H1 (cell line): ENCODE results near the gene ATG5. TPM values are rescaled to one million over a fixed set of nuclear protein-coding genes. Genes with fewer than 3 reads are reported as not detected.

Experiments used
- CTCF ChIA-PET: fragments of 300-600 bp; sonication (Branson Sonifier 250); formaldehyde crosslinking; loops from one replicate; lab custom pipeline; 2021; ENCODE audit not compliant: partially characterized antibody; lab: Charles Lee
- POLR2A ChIA-PET: fragments of 300-600 bp; sonication (Branson Sonifier 250); formaldehyde crosslinking; loops from one replicate; lab custom pipeline; 2021; ENCODE audit warnings: inconsistent platforms; ENCODE audit not compliant: partially characterized antibody; lab: Charles Lee
- DNase-seq, 2 experiments: peaks; one replicate each; pipeline versions ENCODE4 v3.0.0 to v3.0.0-alpha.2; 2010 to 2022; ENCODE audit warnings: low spot score in 2 of 2, low read depth in 1 of 2, mixed read lengths in 1 of 2
- FAIRE-seq: peaks from 2 replicates; lab custom pipeline; 2011; peaks lifted over from hg19 to GRCh38; lab: Jason Lieb, UNC
- H2AFZ ChIP-seq: 2 replicates; pipeline ENCODE4 v1.8.1; 2012; ENCODE audit warnings: low read length, inconsistent platforms
- H2AK5ac ChIP-seq: 2 replicates; pipeline ENCODE4 v1.6.1; 2013; ENCODE audit warnings: low read depth, low read length
- H2BK120ac ChIP-seq: replicated peaks from 2 replicates; pipeline ENCODE3; 2013; ENCODE audit warnings: low read depth, low read length, inconsistent platforms
- H2BK12ac ChIP-seq: 2 replicates; pipeline ENCODE4 v1.6.1; 2013; ENCODE audit warnings: low read depth, low read length
- H2BK15ac ChIP-seq: 2 replicates; pipeline ENCODE4 v1.6.1; 2013; ENCODE audit warnings: low read length
- H2BK20ac ChIP-seq: 2 replicates; pipeline ENCODE4 v1.6.1; 2013; ENCODE audit warnings: low read length
- H2BK5ac ChIP-seq: 2 replicates; pipeline ENCODE4 v1.6.1; 2013; ENCODE audit warnings: low read depth, low read length
- H3K14ac ChIP-seq: 2 replicates; pipeline ENCODE4 v1.6.1; 2013; ENCODE audit warnings: inconsistent platforms; ENCODE audit not compliant: insufficient read length
- H3K18ac ChIP-seq: 2 replicates; pipeline ENCODE4 v1.6.1; 2013; ENCODE audit warnings: low read length; ENCODE audit errors: extremely low read depth
- H3K23ac ChIP-seq: 2 replicates; pipeline ENCODE4 v1.6.1; 2013; ENCODE audit warnings: inconsistent platforms; ENCODE audit not compliant: insufficient read length
- H3K23me2 ChIP-seq: 2 replicates; pipeline ENCODE4 v1.6.1; 2013; ENCODE audit warnings: low read depth, low read length
- H3K27ac ChIP-seq: 2 replicates; pipeline ENCODE4 v1.6.1; 2011; ENCODE audit warnings: low read depth, low read length, inconsistent platforms
- H3K27me3 ChIP-seq, 4 experiments: replicated peaks in 1 of 4; 1 replicate in 1 of 4; 2 replicates in 3 of 4; pipeline versions ENCODE4 v1.6.1 to v1.8.1; 2011 to 2013; ENCODE audit warnings: low read length in 3 of 4, mild to moderate bottlenecking in 3 of 4, inconsistent platforms in 2 of 4, mixed read lengths in 2 of 4, moderate library complexity in 1 of 4; ENCODE audit not compliant: control insufficient read depth in 3 of 4, insufficient read depth in 3 of 4; ENCODE audit errors: extremely low read depth in 1 of 4
- H3K36me3 ChIP-seq, 4 experiments: 2 replicates each; pipeline versions ENCODE4 v1.6.1 to v1.8.1; 2011 to 2013; ENCODE audit warnings: mild to moderate bottlenecking in 4 of 4, low read length in 3 of 4, moderate library complexity in 2 of 4, control low read depth in 1 of 4, inconsistent platforms in 1 of 4; ENCODE audit not compliant: insufficient read depth in 4 of 4, control insufficient read depth in 2 of 4
- H3K4ac ChIP-seq: replicated peaks from 2 replicates; pipeline ENCODE3; 2013; ENCODE audit warnings: low read length, low read depth, mixed read lengths, inconsistent platforms; ENCODE audit not compliant: insufficient read length
- H3K4me1 ChIP-seq, 4 experiments: replicated peaks in 1 of 4; 1 replicate in 1 of 4; 2 replicates in 3 of 4; pipeline versions ENCODE4 v1.6.1 to v1.8.1; 2011 to 2013; ENCODE audit warnings: low read length in 3 of 4, inconsistent platforms in 2 of 4, mixed read lengths in 1 of 4; ENCODE audit not compliant: insufficient read depth in 4 of 4, control insufficient read depth in 3 of 4
- H3K4me2 ChIP-seq, 2 experiments: 2 replicates each; pipeline versions ENCODE4 v1.6.1 to v1.8.1; 2011 to 2013; ENCODE audit warnings: low read depth in 2 of 2, low read length in 2 of 2, control low read depth in 1 of 2, inconsistent platforms in 1 of 2, mild to moderate bottlenecking in 1 of 2; ENCODE audit not compliant: insufficient read depth in 1 of 2
- H3K4me3 ChIP-seq, 4 experiments: fragments of 200-600, 300-600 bp in 1 of 4; sonication (generic), shearing (Covaris generic), sonication (Bioruptor Twin) in 1 of 4; 2 replicates each; pipeline versions ENCODE4 v1.5.1 to v1.8.1; 2011 to 2016; ENCODE audit warnings: low read length in 4 of 4, low read depth in 3 of 4, control low read depth in 2 of 4, inconsistent platforms in 2 of 4, mild to moderate bottlenecking in 2 of 4, mixed read lengths in 1 of 4, moderate library complexity in 1 of 4; ENCODE audit not compliant: insufficient read depth in 2 of 4; ENCODE audit errors: extremely low read depth in 1 of 4
- H3K56ac ChIP-seq: replicated peaks from 2 replicates; pipeline ENCODE3; 2013; ENCODE audit warnings: low read depth, mild to moderate bottlenecking, mixed read lengths, low read length, inconsistent platforms; ENCODE audit not compliant: insufficient read length
- H3K79me1 ChIP-seq: 2 replicates; pipeline ENCODE4 v1.6.1; 2013; ENCODE audit warnings: low read depth, low read length, control low read depth
- H3K79me2 ChIP-seq, 2 experiments: 2 replicates each; pipeline versions ENCODE4 v1.6.1 to v1.8.1; 2012 to 2013; ENCODE audit warnings: low read length in 2 of 2, mild to moderate bottlenecking in 2 of 2, inconsistent platforms in 1 of 2; ENCODE audit not compliant: insufficient read depth in 2 of 2, control insufficient read depth in 1 of 2
- H3K9ac ChIP-seq, 4 experiments: replicated peaks in 1 of 4; 1 replicate in 1 of 4; 2 replicates in 3 of 4; pipeline versions ENCODE4 v1.6.1 to v1.8.1; 2011 to 2013; ENCODE audit warnings: low read depth in 3 of 4, low read length in 3 of 4, control low read depth in 2 of 4, mild to moderate bottlenecking in 2 of 4, moderate library complexity in 2 of 4, inconsistent platforms in 1 of 4; ENCODE audit errors: extremely low read depth in 1 of 4
- H3K9me3 ChIP-seq, 2 experiments: 2 replicates each; pipeline versions ENCODE4 v1.6.1 to v1.8.1; 2012 to 2013; ENCODE audit warnings: mild to moderate bottlenecking in 2 of 2, moderate library complexity in 2 of 2, control low read depth in 1 of 2, inconsistent platforms in 1 of 2, low read depth in 1 of 2, low read length in 1 of 2, mixed read lengths in 1 of 2; ENCODE audit not compliant: insufficient read depth in 2 of 2
- H4K20me1 ChIP-seq, 2 experiments: replicated peaks in 1 of 2; 2 replicates each; pipeline versions ENCODE3 to v1.8.1; 2011 to 2013; ENCODE audit warnings: inconsistent platforms in 2 of 2, low read length in 2 of 2, mild to moderate bottlenecking in 1 of 2; ENCODE audit not compliant: insufficient read depth in 2 of 2, control insufficient read depth in 1 of 2
- H4K5ac ChIP-seq: 2 replicates; pipeline ENCODE4 v1.6.1; 2013; ENCODE audit warnings: low read length, low read depth, mixed read lengths, inconsistent platforms; ENCODE audit not compliant: insufficient read length
- H4K8ac ChIP-seq: 2 replicates; pipeline ENCODE4 v1.8.0; 2013; ENCODE audit warnings: mild to moderate bottlenecking, moderate library complexity, low read length, inconsistent platforms; ENCODE audit not compliant: insufficient read depth; ENCODE audit errors: extremely low read depth
- H4K91ac ChIP-seq: replicated peaks from 2 replicates; pipeline ENCODE3; 2013; ENCODE audit warnings: low read length, mixed read lengths, inconsistent platforms; ENCODE audit not compliant: insufficient read length
- EP300 ChIP-seq, 2 experiments: IDR thresholded peaks; 1 replicate in 1 of 2; 2 replicates in 1 of 2; pipeline ENCODE4 v1.6.1; 2011 to 2012; ENCODE audit warnings: low read depth in 2 of 2, low read length in 2 of 2, mild to moderate bottlenecking in 2 of 2, borderline replicate concordance in 1 of 2, inconsistent platforms in 1 of 2, moderate library complexity in 1 of 2
- JUND ChIP-seq: IDR thresholded peaks from 2 replicates; pipeline ENCODE4 v1.6.1; 2011; ENCODE audit warnings: mild to moderate bottlenecking, improper control_type of control experiment, low read length
- KDM1A ChIP-seq: fragments of 200-600, 300-600 bp; sonication (generic); IDR thresholded peaks from 2 replicates; pipeline ENCODE4 v1.7.1; 2016; ENCODE audit warnings: mild to moderate bottlenecking, low read length, borderline replicate concordance
- SP1 ChIP-seq: IDR thresholded peaks from 2 replicates; pipeline ENCODE4 v1.6.1; 2011; ENCODE audit warnings: low read depth, low read length
- TAF7 ChIP-seq: optimal IDR thresholded peaks from 2 replicates; pipeline ENCODE3; 2011; ENCODE audit warnings: low read depth, mild to moderate bottlenecking, inconsistent platforms, low read length, moderate library complexity, borderline replicate concordance
- WGBS, 2 experiments: shearing (Covaris generic) in 1 of 2; methylation state at CpG; one replicate each; pipeline versions ENCODE4 v1.1.6 to v1.1.7; 2013 to 2015; ENCODE audit warnings: low lambda C conversion rate in 2 of 2, mixed read lengths in 2 of 2, inconsistent platforms in 1 of 2, low coverage in 1 of 2, missing lambda C conversion rate in 1 of 2; ENCODE audit not compliant: insufficient replicate concordance in 2 of 2, insufficient coverage in 1 of 2, insufficient read length in 1 of 2; ENCODE audit errors: extremely low coverage in 1 of 2, missing lambda C conversion rate in 1 of 2; 5-methylcytosine and 5-hydroxymethylcytosine counted together
- polyA plus RNA-seq, 7 experiments: library from polyadenylated mRNA; depleted of rRNA in 3 of 7; stranded (reverse) in 5 of 7; unstranded in 2 of 7; fragments of >200 nt in 5 of 7; fragments of 200-250 nt in 2 of 7; gene quantifications; 1 replicate in 5 of 7; 2 replicates in 1 of 7; 4 replicates in 1 of 7; pipeline versions ENCODE4 v1.2.1 to v1.2.3, GENCODE V29; 2011 to 2013; ENCODE audit warnings: missing spikeins in 2 of 7, mixed read lengths in 2 of 7
- total RNA-seq: library from RNA; stranded (reverse); fragmentation: NEBNext Ultra II Directional; extraction: Animal tissue kit (Norgen Biotek cat#: 25700); gene quantifications from 2 replicates; pipeline ENCODE4 v1.2.1, GENCODE V29; 2021

The ATG5 gene
- total and polyA plus RNA-seq, 2 of the 8 experiments (the other 6 are each of a cell fraction or from before 2014, with no cell fraction given) = 18.2 to 39.0 TPM

DNA sequence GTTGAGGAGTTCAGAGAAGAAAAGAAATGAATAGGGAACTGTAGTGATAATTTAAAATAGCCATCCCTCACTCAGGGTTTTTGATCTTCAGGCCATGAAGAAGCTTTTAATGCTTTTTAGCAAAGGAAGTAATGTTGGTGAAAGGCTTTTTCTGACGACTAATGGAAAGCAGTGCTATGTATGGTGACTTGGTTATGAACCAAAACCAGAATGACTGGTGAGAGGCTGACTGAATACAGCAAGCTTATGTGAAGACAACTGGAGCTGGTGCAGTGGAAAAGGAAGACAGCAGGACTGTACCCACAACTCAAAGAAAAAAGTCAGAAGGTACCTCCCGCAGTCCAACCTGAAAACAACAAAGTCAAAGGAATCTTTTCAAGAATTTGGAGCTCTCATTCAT, 120.6 kb downstream of the ATG5 start:
- no peak overlapping the region for H2AK5ac ChIP-seq
- H2BK12ac ChIP-seq = no peak overlapping the region
- no peaks in the 10 kb centered on the region for H3K9me3 ChIP-seq
- H3K4me3 ChIP-seq = no peak overlapping the region
- no peak overlapping the region for H3K27ac ChIP-seq
- no peak overlapping the region for H4K5ac ChIP-seq
- H3K27me3 ChIP-seq = no peaks in the 10 kb centered on the region
- no peaks in the 10 kb centered on the region; a peak in 1 of 7 replicates for H3K4me1 ChIP-seq
- no peak overlapping the region for H4K8ac ChIP-seq
- H2BK15ac ChIP-seq = no peak overlapping the region
- no peak overlapping the region for H3K4me2 ChIP-seq
- no peak for FAIRE-seq
- no peak overlapping the region for H3K23ac ChIP-seq
- no peak overlapping the region for H3K9ac ChIP-seq
- H3K18ac ChIP-seq = no peak overlapping the region
- H3K56ac ChIP-seq = no peak overlapping the region
- DNase-seq = no peak
- no peak overlapping the region for H3K14ac ChIP-seq
- no peak overlapping the region for H2BK20ac ChIP-seq
- TF ChIP-seq JUND = no peak
- TF ChIP-seq KDM1A = no peak
- no peak for TF ChIP-seq SP1
- TF ChIP-seq EP300 (IDR thresholded peaks at IDR 0.05; ENCODE audit: borderline replicate concordance in 1 of 2, low read depth in 2 of 2, low read length in 2 of 2) = no peak
- TF ChIP-seq TAF7 = no peak
- H4K20me1 ChIP-seq = no peaks in the 10 kb centered on the region
- no peaks in the 10 kb centered on the region for H3K79me1 ChIP-seq
- no peak overlapping the region for H2AFZ ChIP-seq
- no peak overlapping the region for H2BK5ac ChIP-seq
- H3K23me2 ChIP-seq = no peaks in the 10 kb centered on the region; the same call in 1 of the 2 replicates
- no peak overlapping the region for H2BK120ac ChIP-seq
- peaks cover 0 to 3% of the 10 kb centered on the region in 2 experiments; a peak in 1 of 4 replicates for H3K79me2 ChIP-seq
- POLR2A ChIA-PET = no interaction called here
- peaks cover 0 to 10% (median 0%) of the 10 kb centered on the region in 4 experiments; a peak in 2 of 8 replicates for H3K36me3 ChIP-seq
- no peak overlapping the region for H4K91ac ChIP-seq
- H3K4ac ChIP-seq = no peak overlapping the region
- 64% methylated on average over 2 of the region's 2 CpGs; no CpG with 5 or more reads in 1 of the 2 experiments for WGBS, 2 experiments
- CTCF ChIA-PET = interaction anchor here (1.4 to 3.4 kb wide), 2 partner anchors 19 to 213 kb away, joined by 3 to 13 read pairs; no protein-coding TSS in a partner anchor
